CD14-positive monocyte (primary cell): ENCODE results near the gene ME1. TPM values are rescaled to one million over a fixed set of nuclear protein-coding genes. Genes with fewer than 3 reads are reported as not detected.

Experiments
- DNase-seq, 3 donors: peaks; one replicate each; pipeline ENCODE4 v3.0.0-alpha.2; 2011 to 2022
- H2AFZ ChIP-seq: 2 replicates; pipeline ENCODE4 v1.6.0; 2012; ENCODE audit warnings: mild to moderate bottlenecking, low read depth, low read length, inconsistent platforms; ENCODE audit not compliant: insufficient read depth, poor library complexity, severe bottlenecking
- H3K27ac ChIP-seq, 2 donors: 1 replicate in 1 of 2; 2 replicates in 1 of 2; pipeline ENCODE4 v1.5.1; 2012 to 2013; ENCODE audit warnings: low read length in 2 of 2, control low read depth in 1 of 2, inconsistent platforms in 1 of 2, low read depth in 1 of 2, mild to moderate bottlenecking in 1 of 2
- H3K27me3 ChIP-seq, 2 donors: one replicate each; pipeline versions ENCODE4 v1.6.0 to v1.6.1; 2011 to 2013; ENCODE audit warnings: low read length in 2 of 2; ENCODE audit not compliant: control insufficient read depth in 2 of 2, insufficient read depth in 2 of 2
- H3K36me3 ChIP-seq, 2 donors: replicated peaks in 1 of 2; 1 replicate in 1 of 2; 2 replicates in 1 of 2; pipeline versions ENCODE4 v1.5.1 to v1.6.1; 2012 to 2013; ENCODE audit warnings: low read length in 2 of 2, control low read depth in 1 of 2, inconsistent platforms in 1 of 2, mild to moderate bottlenecking in 1 of 2; ENCODE audit not compliant: insufficient read depth in 2 of 2, control insufficient read depth in 1 of 2
- H3K4me1 ChIP-seq, 2 donors: 1 replicate in 1 of 2; 2 replicates in 1 of 2; pipeline versions ENCODE4 v1.5.1 to v1.6.1; 2012 to 2013; ENCODE audit warnings: low read length in 2 of 2, control low read depth in 1 of 2, inconsistent platforms in 1 of 2, mild to moderate bottlenecking in 1 of 2, moderate library complexity in 1 of 2; ENCODE audit not compliant: insufficient read depth in 2 of 2, control insufficient read depth in 1 of 2
- H3K4me2 ChIP-seq: replicated peaks from 2 replicates; pipeline ENCODE3; 2012; ENCODE audit warnings: low read length, moderate library complexity, mild to moderate bottlenecking; ENCODE audit not compliant: poor library complexity, severe bottlenecking; ENCODE audit errors: extremely low read depth
- H3K4me3 ChIP-seq, 3 experiments: fragments of 200-600 bp in 1 of 3; sonication (generic) in 1 of 3; replicated peaks in 1 of 3; 1 replicate in 2 of 3; 2 replicates in 1 of 3; pipeline ENCODE4 v1.5.1; 2011 to 2013; ENCODE audit warnings: low read length in 3 of 3, mild to moderate bottlenecking in 3 of 3, control low read depth in 2 of 3, low read depth in 2 of 3, inconsistent platforms in 1 of 3, moderate library complexity in 1 of 3
- H3K79me2 ChIP-seq: 2 replicates; pipeline ENCODE4 v1.6.0; 2012; ENCODE audit warnings: mild to moderate bottlenecking, control low read depth, inconsistent platforms, low read length, moderate library complexity; ENCODE audit not compliant: insufficient read depth
- H3K9ac ChIP-seq: 2 replicates; pipeline ENCODE4 v1.6.0; 2017; ENCODE audit warnings: low read length, mild to moderate bottlenecking; ENCODE audit not compliant: insufficient read depth, poor library complexity, severe bottlenecking
- H3K9me3 ChIP-seq, 2 donors: replicated peaks in 1 of 2; 1 replicate in 1 of 2; 2 replicates in 1 of 2; pipeline versions ENCODE4 v1.5.1 to v1.6.1; 2012 to 2013; ENCODE audit warnings: low read length in 2 of 2, control low read depth in 1 of 2; ENCODE audit not compliant: control insufficient read depth in 1 of 2, insufficient read depth in 1 of 2
- H4K20me1 ChIP-seq: 2 replicates; pipeline ENCODE4 v1.6.0; 2012; ENCODE audit warnings: mild to moderate bottlenecking, low read length, control low read depth, moderate library complexity; ENCODE audit not compliant: insufficient read depth
- H3K27ac Mint-ChIP-seq, 7 donors: one replicate each; pipeline ENCODE4 v1.8.0; 2020; ENCODE audit warnings: mild to moderate bottlenecking in 7 of 7, mixed read lengths in 7 of 7, moderate library complexity in 6 of 7, inconsistent platforms in 2 of 7
- H3K27me3 Mint-ChIP-seq, 3 donors: one replicate each; pipeline ENCODE4 v1.8.0; 2021 to 2022; ENCODE audit warnings: low read depth in 3 of 3, mild to moderate bottlenecking in 3 of 3, mixed read lengths in 3 of 3, moderate library complexity in 3 of 3, inconsistent platforms in 1 of 3
- H3K36me3 Mint-ChIP-seq, 2 donors: one replicate each; pipeline ENCODE4 v1.8.0; 2020; ENCODE audit warnings: mixed read lengths in 2 of 2, inconsistent platforms in 1 of 2, mild to moderate bottlenecking in 1 of 2
- H3K4me1 Mint-ChIP-seq: one replicate; pipeline ENCODE4 v1.8.0; 2020; ENCODE audit warnings: mild to moderate bottlenecking, mixed read lengths
- H3K4me3 Mint-ChIP-seq, 2 donors: one replicate each; pipeline ENCODE4 v1.8.0; 2020; ENCODE audit warnings: mild to moderate bottlenecking in 2 of 2, mixed read lengths in 2 of 2, moderate library complexity in 1 of 2
- H3K9me3 Mint-ChIP-seq, 7 donors: one replicate each; pipeline ENCODE4 v1.8.0; 2020 to 2022; ENCODE audit warnings: mixed read lengths in 7 of 7, mild to moderate bottlenecking in 6 of 7, moderate library complexity in 6 of 7, inconsistent platforms in 2 of 7
- CTCF ChIP-seq: fragments of 200-600 bp; IDR thresholded peaks from one replicate; pipeline ENCODE4 v1.8.0; 2022; ENCODE audit warnings: antibody characterized with exemption, mild to moderate bottlenecking
- WGBS: methylation state at CpG from one replicate; pipeline ENCODE4 v1.1.5; 2013; ENCODE audit warnings: missing lambda C conversion rate; ENCODE audit not compliant: insufficient coverage; 5-methylcytosine and 5-hydroxymethylcytosine counted together
- intact Hi-C, 2 donors: fragments of 100-400 bp; cut with micrococcal nuclease; formaldehyde crosslinking; loops; one replicate each; pipeline versions ENCODE4 v1.15.0 to v1.15.1; 2023
- polyA plus RNA-seq, 3 donors: library from polyadenylated mRNA; depleted of rRNA in 1 of 3; unstranded in 2 of 3; stranded (reverse) in 1 of 3; fragments of 300-500 nt in 2 of 3; fragments of >200 nt in 1 of 3; fragmentation: Illumina TruSeq in 2 of 3; gene quantifications; 1 replicate in 2 of 3; 2 replicates in 1 of 3; pipeline ENCODE4 v1.2.3, GENCODE V29; 2012 to 2021

Gene ME1
- polyA plus RNA-seq, 3 donors, result 1.3 to 4.0 (median 2.1) TPM

GRCh38 chr6:83247471-83247870 lies 183.4 kb downstream of the ME1 start:
- H3K27me3 Mint-ChIP-seq, result peaks cover 0 to 3% (median 0%) of the 10 kb centered on the region in 3 donors
- Histone ChIP-seq H3K79me2 (no peaks in the 10 kb centered on the region), H3K9me3 (no peaks in the 10 kb centered on the region), H2AFZ (no peak overlapping the region), H3K4me2 (no peak overlapping the region), H3K4me3 (no peak overlapping the region), H3K27ac (no peak overlapping the region), H3K36me3 (no peaks in the 10 kb centered on the region), H4K20me1 (no peaks in the 10 kb centered on the region), H3K27me3 (no peaks in the 10 kb centered on the region), H3K9ac (no peak overlapping the region), H3K4me1 (no peaks in the 10 kb centered on the region)
- H3K36me3 Mint-ChIP-seq, result no peaks in the 10 kb centered on the region
- no peak for TF ChIP-seq CTCF
- no peak overlapping the region for H3K27ac Mint-ChIP-seq
- no peak for DNase-seq
- no peaks in the 10 kb centered on the region for H3K4me1 Mint-ChIP-seq
- intact Hi-C loops, result no loop called here
- peaks cover 0 to 4% (median 1%) of the 10 kb centered on the region in 7 donors for H3K9me3 Mint-ChIP-seq
- H3K4me3 Mint-ChIP-seq, result no peak overlapping the region
- WGBS, result no CpG with 5 or more reads among the region's 3 CpGs

GRCh38 chr6:83231146-83231545 lies 199.7 kb downstream of the ME1 start:
- no peaks in the 10 kb centered on the region for H3K4me1 Mint-ChIP-seq
- H3K27me3 Mint-ChIP-seq, result peaks cover 1 to 9% (median 2%) of the 10 kb centered on the region in 3 donors
- Histone ChIP-seq H3K36me3 (no peaks in the 10 kb centered on the region), H3K4me1 (no peaks in the 10 kb centered on the region), H3K9me3 (no peaks in the 10 kb centered on the region), H3K9ac (no peak overlapping the region), H4K20me1 (no peaks in the 10 kb centered on the region), H3K4me3 (no peak overlapping the region), H2AFZ (no peak overlapping the region), H3K27ac (no peak overlapping the region), H3K79me2 (no peaks in the 10 kb centered on the region), H3K27me3 (no peaks in the 10 kb centered on the region), H3K4me2 (no peak overlapping the region)
- no peak for TF ChIP-seq CTCF
- H3K4me3 Mint-ChIP-seq, result no peak overlapping the region
- WGBS, result no CpG with 5 or more reads among the region's 1 CpG
- no peaks in the 10 kb centered on the region for H3K36me3 Mint-ChIP-seq
- H3K9me3 Mint-ChIP-seq, result no peaks in the 10 kb centered on the region
- intact Hi-C loops, result no loop called here
- H3K27ac Mint-ChIP-seq, result no peak overlapping the region
- no peak for DNase-seq
